Body of pancreas (tissue), 4 donors: ENCODE results near the gene XRCC3. TPM values are rescaled to one million over a fixed set of nuclear protein-coding genes. Genes with fewer than 3 reads are reported as not detected.

ENCODE experiments used
- ATAC-seq: fragments of 150-250 bp; one replicate; pipeline ENCODE4 v1.9.1; 2016
- DNase-seq, 4 donors: peaks; one replicate each; pipeline ENCODE4 v3.0.0-alpha.2; 2019
- H3K27ac ChIP-seq, 4 donors: fragments of 200-600 bp; sonication (generic); 1 replicate in 3 of 4; 2 replicates in 1 of 4; pipeline versions ENCODE4 v1.5.1 to v1.6.1; 2016 to 2019; ENCODE audit warnings: mild to moderate bottlenecking in 1 of 4, mixed read lengths in 1 of 4, moderate library complexity in 1 of 4
- H3K27me3 ChIP-seq, 2 donors: fragments of 200-600 bp; sonication (generic); one replicate each; pipeline ENCODE4 v1.6.0; 2016; ENCODE audit warnings: mild to moderate bottlenecking in 1 of 2
- H3K36me3 ChIP-seq, 2 donors: fragments of 200-600 bp; sonication (generic); replicated peaks in 1 of 2; 2 replicates each; pipeline ENCODE4 v1.5.1; 2016; ENCODE audit warnings: low read depth in 2 of 2; ENCODE audit not compliant: insufficient read depth in 1 of 2
- H3K4me1 ChIP-seq: fragments of 200-600 bp; sonication (generic); one replicate; pipeline ENCODE4 v1.6.0; 2016
- H3K4me3 ChIP-seq, 2 donors: fragments of 200-600 bp; sonication (generic); 1 replicate in 1 of 2; 2 replicates in 1 of 2; pipeline ENCODE4 v1.5.1; 2016 to 2019
- H3K9me3 ChIP-seq, 3 donors: fragments of 200-600 bp; sonication (generic); 1 replicate in 2 of 3; 2 replicates in 1 of 3; pipeline ENCODE4 v1.5.1; 2016
- POLR2A ChIP-seq, 3 donors: fragments of 450-650 bp; IDR thresholded peaks; one replicate each; pipeline ENCODE4 v1.6.1; 2016; ENCODE audit warnings: antibody characterized with exemption in 3 of 3, mild to moderate bottlenecking in 2 of 3
- WGBS, 2 donors: methylation state at CpG; one replicate each; pipeline ENCODE4 v1.1.5; 2017; 5-methylcytosine and 5-hydroxymethylcytosine counted together
- intact Hi-C: fragments of 100-400 bp; cut with DNase I; formaldehyde crosslinking; loops from one replicate; pipeline ENCODE4 v1.15.1; 2023
- small RNA-seq: library from RNA; depleted of rRNA; stranded (forward); fragments of <200 nt; gene quantifications from one replicate; pipeline ENCODE3, GENCODE V24; 2016
- total RNA-seq, 2 donors: library from RNA; depleted of rRNA; stranded (reverse); fragments of >200 nt; gene quantifications; one replicate each; pipeline ENCODE4 v1.1.0, GENCODE V29; 2016
- TF ChIP-seq, protein P1 (sequence below), 7 experiments: fragments of 450-650 bp in 4 of 7; fragments of 200-600 bp in 3 of 7; sonication (generic) in 3 of 7; IDR thresholded peaks; one replicate each; pipeline ENCODE4 v1.5.1; 2016 to 2019; ENCODE audit warnings: antibody characterized with exemption in 7 of 7

Gene XRCC3
- total RNA-seq, 2 donors from 2014 or later, result 3.9 to 5.6 TPM

DNA sequence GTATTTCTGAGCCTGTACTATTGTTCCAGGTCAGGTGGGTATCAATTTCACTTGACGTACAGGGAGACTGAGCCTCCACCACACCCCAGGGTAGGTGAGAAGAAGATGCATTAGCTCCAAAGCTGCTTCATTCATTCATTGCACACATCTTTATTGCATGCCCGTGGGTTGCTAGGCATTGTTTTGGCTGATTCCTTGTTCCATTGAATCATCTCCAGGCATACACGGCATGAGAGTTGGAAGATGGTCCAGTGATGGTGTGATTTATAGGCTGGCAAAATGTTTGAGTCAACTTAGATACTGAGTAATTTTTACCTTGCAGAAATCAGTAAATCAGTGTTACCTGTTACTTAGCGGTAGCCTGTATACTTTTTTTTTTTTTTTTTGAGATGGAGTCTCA is 65.0 kb downstream of the XRCC3 start:
- no peak for TF ChIP-seq POLR2A (IDR thresholded peaks at IDR 0.05)
- TF ChIP-seq, protein P1, sequence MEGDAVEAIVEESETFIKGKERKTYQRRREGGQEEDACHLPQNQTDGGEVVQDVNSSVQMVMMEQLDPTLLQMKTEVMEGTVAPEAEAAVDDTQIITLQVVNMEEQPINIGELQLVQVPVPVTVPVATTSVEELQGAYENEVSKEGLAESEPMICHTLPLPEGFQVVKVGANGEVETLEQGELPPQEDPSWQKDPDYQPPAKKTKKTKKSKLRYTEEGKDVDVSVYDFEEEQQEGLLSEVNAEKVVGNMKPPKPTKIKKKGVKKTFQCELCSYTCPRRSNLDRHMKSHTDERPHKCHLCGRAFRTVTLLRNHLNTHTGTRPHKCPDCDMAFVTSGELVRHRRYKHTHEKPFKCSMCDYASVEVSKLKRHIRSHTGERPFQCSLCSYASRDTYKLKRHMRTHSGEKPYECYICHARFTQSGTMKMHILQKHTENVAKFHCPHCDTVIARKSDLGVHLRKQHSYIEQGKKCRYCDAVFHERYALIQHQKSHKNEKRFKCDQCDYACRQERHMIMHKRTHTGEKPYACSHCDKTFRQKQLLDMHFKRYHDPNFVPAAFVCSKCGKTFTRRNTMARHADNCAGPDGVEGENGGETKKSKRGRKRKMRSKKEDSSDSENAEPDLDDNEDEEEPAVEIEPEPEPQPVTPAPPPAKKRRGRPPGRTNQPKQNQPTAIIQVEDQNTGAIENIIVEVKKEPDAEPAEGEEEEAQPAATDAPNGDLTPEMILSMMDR (IDR thresholded peaks at IDR 0.05), result no peak
- no peak for ATAC-seq
- H3K4me3 ChIP-seq, result no peak overlapping the region
- peaks cover 6 to 7% of the 10 kb centered on the region in 2 donors for H3K36me3 ChIP-seq
- 80 to 88% methylated on average over 4 of the region's 4 CpGs for WGBS, 2 donors
- no peaks in the 10 kb centered on the region for H3K9me3 ChIP-seq
- no peak overlapping the region for H3K27ac ChIP-seq
- DNase-seq, result no peak
- intact Hi-C loops, result no loop called here
- H3K4me1 ChIP-seq, result peaks cover 22% of the 10 kb centered on the region
- no peaks in the 10 kb centered on the region for H3K27me3 ChIP-seq

DNA sequence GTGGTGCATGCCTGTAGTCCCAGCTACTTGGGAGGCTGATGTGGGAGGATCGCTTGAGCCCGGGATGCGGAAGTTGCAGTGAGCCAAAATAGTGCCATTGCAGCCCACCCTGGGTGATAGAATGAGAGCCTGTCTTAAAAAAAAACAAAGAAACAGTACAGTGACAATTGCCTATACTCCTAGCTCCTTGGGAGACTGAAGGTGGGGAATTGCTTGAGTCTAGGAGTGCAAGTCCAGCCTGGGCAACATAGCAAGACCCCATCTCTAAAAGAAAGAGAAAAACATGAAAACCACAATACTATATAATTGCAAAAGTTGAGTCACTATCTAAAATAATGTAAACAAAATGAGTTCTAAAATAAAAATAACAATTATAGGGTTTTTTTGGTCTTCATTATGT is 66.2 kb downstream of the XRCC3 start:
- no peaks in the 10 kb centered on the region for H3K36me3 ChIP-seq
- no peak overlapping the region for H3K4me3 ChIP-seq
- ATAC-seq (no peak), DNase-seq (no peak)
- H3K27ac ChIP-seq, result no peak overlapping the region
- no peak for TF ChIP-seq POLR2A (IDR thresholded peaks at IDR 0.05)
- TF ChIP-seq, protein P1 (IDR thresholded peaks at IDR 0.05), result no peak
- peaks cover 21% of the 10 kb centered on the region for H3K4me1 ChIP-seq
- 92 to 100% methylated on average over 3 of the region's 3 CpGs for WGBS, 2 donors
- no peaks in the 10 kb centered on the region for H3K27me3 ChIP-seq
- intact Hi-C loops, result no loop called here
- no peaks in the 10 kb centered on the region for H3K9me3 ChIP-seq

Small RNA genes lying within 50 kb of the gene (small RNA-seq; reads per million reads assigned to genes)
- not detected for gene RF00019

Other genes starting within 250 kb of the XRCC3 start
- 100 to 1,000 TPM in 1 of 2 donors, 10 to 100 TPM in 1; 92.1 to 146 TPM for gene CKB, start 192.6 kb downstream of the XRCC3 start, total RNA-seq
- gene TRMT61A, start 186.3 kb downstream of the XRCC3 start, total RNA-seq, result 10 to 100 TPM in 1 of 2 donors, 1 to 10 TPM in 1; 7.9 to 10.4 TPM
- 10 to 100 TPM in 1 of 2 donors, 1 to 10 TPM in 1; 9.9 to 11.9 TPM for gene BAG5, start 152.8 kb downstream of the XRCC3 start, total RNA-seq
- gene COA8, start 152.5 kb downstream of the XRCC3 start, total RNA-seq, result 10 to 100 TPM; 15.2 to 32.2 TPM
- gene KLC1, start 86.2 kb downstream of the XRCC3 start, total RNA-seq, result 100 to 1,000 TPM; 199 to 292 TPM
- gene ZFYVE21, start 359 bp upstream of the XRCC3 start, total RNA-seq, result 10 to 100 TPM; 32.9 to 82.4 TPM
- 10 to 100 TPM; 12.5 to 36.3 TPM for gene PPP1R13B, start 132.1 kb upstream of the XRCC3 start, total RNA-seq
- gene TDRD9, start 213.0 kb upstream of the XRCC3 start, total RNA-seq, result 1 to 10 TPM; 2.0 to 4.7 TPM
- not detected for gene RD3L, start 227.1 kb upstream of the XRCC3 start, total RNA-seq